Skeletal muscle satellite cell (primary cell): ENCODE results near the gene ZSWIM4. TPM values are rescaled to one million over a fixed set of nuclear protein-coding genes. Genes with fewer than 3 reads are reported as not detected.
A peak's percentile ranks its signal among the peaks of the same experiment; 100 is the strongest.

Source experiments
- H3K27me3 ChIP-seq: 2 replicates; pipeline ENCODE4 v1.7.0; 2013; ENCODE audit warnings: low read length; ENCODE audit not compliant: control insufficient read depth, insufficient read depth
- H3K36me3 ChIP-seq: 2 replicates; pipeline ENCODE4 v1.7.0; 2013; ENCODE audit warnings: mild to moderate bottlenecking, control low read depth, low read length; ENCODE audit not compliant: insufficient read depth
- H3K4me1 ChIP-seq: 2 replicates; pipeline ENCODE4 v1.7.0; 2013; ENCODE audit warnings: low read length; ENCODE audit not compliant: control insufficient read depth, insufficient read depth
- H3K4me2 ChIP-seq: 2 replicates; pipeline ENCODE4 v1.7.0; 2013; ENCODE audit warnings: mild to moderate bottlenecking, low read length
- H3K4me3 ChIP-seq: 2 replicates; pipeline ENCODE4 v1.7.0; 2013; ENCODE audit warnings: low read length
- H3K9ac ChIP-seq: 2 replicates; pipeline ENCODE4 v1.7.0; 2013; ENCODE audit warnings: mild to moderate bottlenecking, low read depth, low read length, moderate library complexity
- H3K9me3 ChIP-seq: replicated peaks from 2 replicates; pipeline ENCODE4 v1.7.0; 2013; ENCODE audit warnings: mild to moderate bottlenecking, control low read depth, low read length
- small RNA-seq: library from RNA; depleted of rRNA; stranded (forward); fragments of <200 nt; gene quantifications from one replicate; pipeline ENCODE3, GENCODE V24; 2012

The ZSWIM4 gene

DNA sequence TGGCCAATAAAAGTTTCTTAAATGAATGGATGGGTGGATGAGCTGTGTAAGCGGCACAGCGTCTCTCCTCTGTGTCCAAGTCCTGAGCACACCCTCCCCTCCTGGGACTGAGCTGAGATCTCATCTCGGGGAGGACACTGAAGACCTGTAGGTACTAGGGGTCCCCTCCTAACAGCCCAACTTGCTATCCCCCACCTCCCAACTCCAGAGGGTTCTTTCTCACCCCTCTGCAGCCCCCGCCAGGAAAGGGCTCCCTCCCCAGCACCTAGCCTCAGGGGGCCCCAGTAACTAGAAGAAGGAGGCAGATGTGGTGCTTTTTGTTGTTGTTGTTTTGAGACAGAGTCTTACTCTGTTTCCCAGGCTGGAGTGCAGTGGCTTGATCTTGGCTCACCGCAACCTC, 80.6 kb downstream of the ZSWIM4 start:
- H3K27me3 ChIP-seq = no peaks in the 10 kb centered on the region
- H3K4me2 ChIP-seq = no peak overlapping the region

GRCh38 chr19:13876834-13877233, 81.6 kb downstream of the ZSWIM4 start, which contains the start of gene NANOS3:
Gene NANOS3, plus strand, starts transcription at chr19:13877134. Its CDS starts 115 bp downstream, at chr19:13877249.
- no peaks in the 10 kb centered on the region for H3K9me3 ChIP-seq
- H3K4me3 ChIP-seq = no peak within 1 kb of the TSS
- no peak within 1 kb of the TSS for H3K4me2 ChIP-seq
- H3K27me3 ChIP-seq = no peaks in the 10 kb centered on the region
- H3K9ac ChIP-seq = no peak within 1 kb of the TSS
- H3K4me1 ChIP-seq = peaks cover 18% of the 10 kb centered on the region
- no peaks in the 10 kb centered on the region for H3K36me3 ChIP-seq

More for the DNA sequence above, 80.6 kb downstream of the ZSWIM4 start:
- Histone ChIP-seq H3K36me3 (no peaks in the 10 kb centered on the region), H3K4me1 (peaks cover 8% of the 10 kb centered on the region), H3K4me3 (no peak overlapping the region), H3K9me3 (no peaks in the 10 kb centered on the region), H3K9ac (no peak overlapping the region)

DNA sequence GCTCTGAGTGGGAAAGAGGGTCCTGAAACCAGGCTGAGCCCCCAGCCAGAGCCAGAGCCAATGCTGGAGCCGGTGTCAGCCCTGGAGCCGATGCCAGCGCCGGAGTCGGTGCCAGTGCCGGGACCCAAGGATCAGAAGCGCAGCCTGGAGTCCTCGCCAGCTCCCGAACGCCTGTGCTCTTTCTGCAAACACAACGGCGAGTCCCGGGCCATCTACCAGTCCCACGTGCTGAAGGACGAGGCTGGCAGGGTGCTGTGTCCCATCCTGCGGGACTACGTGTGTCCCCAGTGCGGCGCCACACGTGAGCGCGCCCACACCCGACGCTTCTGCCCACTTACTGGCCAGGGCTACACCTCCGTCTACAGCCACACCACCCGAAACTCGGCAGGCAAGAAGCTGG, 82.1 kb downstream of the ZSWIM4 start:
- Histone ChIP-seq H3K9me3 (no peaks in the 10 kb centered on the region), H3K4me2 (no peak overlapping the region), H3K27me3 (no peaks in the 10 kb centered on the region), H3K4me3 (no peak overlapping the region), H3K36me3 (no peaks in the 10 kb centered on the region), H3K4me1 (peaks cover 23% of the 10 kb centered on the region), H3K9ac (no peak overlapping the region)

GRCh38 chr19:13880059-13881043, 85.1 kb downstream of the ZSWIM4 start:
- H3K27me3 ChIP-seq = no peaks in the 10 kb centered on the region
- H3K4me1 ChIP-seq = peaks cover 24% of the 10 kb centered on the region
- H3K9me3 ChIP-seq = no peaks in the 10 kb centered on the region
- H3K4me3 ChIP-seq = peak overlapping the region; percentile 31
- peak overlapping the region; percentile 74 for H3K4me2 ChIP-seq
- H3K9ac ChIP-seq = peak overlapping the region; percentile 64
- H3K36me3 ChIP-seq = no peaks in the 10 kb centered on the region

- Histone ChIP-seq H3K27me3 (no peaks in the 10 kb centered on the region), H3K4me1 (peaks cover 24% of the 10 kb centered on the region), H3K9ac (peak overlapping the region; percentile 18), H3K4me2 (peak overlapping the region; percentile 39), H3K9me3 (no peaks in the 10 kb centered on the region), H3K4me3 (no peak overlapping the region), H3K36me3 (no peaks in the 10 kb centered on the region)
These were observed 86.0 kb downstream of the ZSWIM4 start for GRCh38 chr19:13881251-13881691.

Small RNA genes lying within 50 kb of the gene (small RNA-seq; reads per million reads assigned to genes)
- gene MIR181C = 6.0 reads per million, percentile 87 among the genes with 10 or more reads in this experiment
- 11.7 reads per million, percentile 91 among the genes with 10 or more reads in this experiment for gene MIR181D
- not detected for gene RN7SL619P
